ENCODE results near the gene KRT78.

Gene KRT78

DNA sequence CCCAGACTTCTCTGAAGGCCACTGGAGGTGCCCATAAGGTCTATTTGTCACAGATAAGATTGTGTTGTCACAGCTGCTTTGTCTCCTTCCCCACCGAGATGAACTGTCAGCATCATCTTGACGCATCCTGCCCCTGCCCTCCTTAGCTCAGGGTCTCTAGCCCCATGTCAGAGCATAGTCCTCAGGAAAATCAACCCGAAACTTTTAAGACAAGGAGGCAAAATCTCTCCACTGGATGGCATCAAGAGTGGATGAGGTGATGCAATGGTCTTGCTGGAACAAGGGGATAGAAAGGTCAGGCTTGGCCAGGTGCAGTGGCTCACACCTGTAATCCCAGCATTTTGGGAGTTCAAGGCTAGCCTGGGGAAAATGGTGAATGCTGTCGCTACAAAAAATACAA is 22.8 kb downstream of the KRT78 start:
- DNase-seq (ENCODE audit: low spot score), result no peak

DNA sequence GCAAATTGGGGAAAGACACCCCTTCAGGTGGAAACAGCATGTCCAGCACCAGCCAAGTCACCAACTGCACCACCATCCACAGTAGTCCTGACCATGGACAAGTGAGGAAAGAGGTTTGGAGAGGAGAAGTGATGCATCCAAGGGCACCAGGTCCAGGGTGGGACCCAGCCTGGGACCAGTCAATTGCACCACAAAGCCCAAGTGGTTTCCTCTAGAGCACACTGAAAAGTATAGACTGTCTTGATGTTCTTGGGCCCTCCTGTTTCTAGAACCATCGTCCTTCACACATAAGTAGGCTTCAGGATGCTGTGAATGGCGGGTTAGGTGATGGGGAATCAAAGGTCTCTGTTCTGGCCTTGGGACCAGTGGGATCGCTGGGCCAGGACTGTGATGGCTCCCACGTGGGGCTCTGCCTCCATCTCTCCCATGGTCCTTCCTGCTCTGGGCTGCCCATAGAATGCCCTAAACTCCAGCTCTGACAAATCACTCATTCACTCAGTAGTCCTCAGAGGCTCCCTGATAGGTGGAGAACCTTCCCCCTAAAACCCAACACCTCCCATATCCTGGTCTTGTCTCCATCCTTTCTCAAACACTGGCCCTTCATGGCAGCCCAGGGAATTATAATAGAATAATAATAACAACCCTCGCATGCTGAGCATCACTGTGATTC is 23.9 kb downstream of the KRT78 start:
- no peak for DNase-seq (ENCODE audit: low spot score)

DNA sequence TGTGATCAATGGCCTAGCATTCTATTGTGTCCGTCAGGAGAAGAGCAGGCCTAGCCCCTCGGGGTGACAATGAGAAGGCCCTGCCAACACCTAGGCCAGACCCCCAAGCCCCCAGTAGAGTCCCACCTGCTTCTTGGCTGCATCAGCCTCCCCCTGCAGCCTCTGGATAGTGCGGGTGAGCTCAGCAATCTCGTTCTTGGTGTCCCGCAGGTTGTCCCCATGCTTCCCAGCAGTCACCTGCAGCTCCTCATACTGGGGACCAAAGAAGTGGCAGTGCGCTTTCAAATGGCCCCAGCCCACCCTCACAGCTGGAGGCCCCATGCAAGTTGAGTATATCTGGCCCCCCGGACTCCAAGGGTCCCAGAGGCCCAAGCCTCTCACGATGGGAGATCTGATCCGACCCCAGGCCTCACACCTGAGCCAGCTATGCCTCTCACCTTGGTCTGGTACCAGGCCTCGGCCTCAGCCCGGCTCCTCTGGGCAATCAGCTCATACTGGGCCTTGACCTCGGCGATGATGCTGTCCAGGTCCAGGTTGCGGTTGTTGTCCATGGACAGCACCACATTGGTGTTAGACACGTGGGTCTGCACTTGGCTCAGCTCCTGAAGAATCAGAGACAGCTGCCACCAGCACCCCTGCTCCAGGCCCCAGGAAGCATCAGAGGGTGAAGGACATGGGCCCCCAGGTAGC is 24.9 kb downstream of the KRT78 start:
- DNase-seq (ENCODE audit: low spot score), result no peak

DNA sequence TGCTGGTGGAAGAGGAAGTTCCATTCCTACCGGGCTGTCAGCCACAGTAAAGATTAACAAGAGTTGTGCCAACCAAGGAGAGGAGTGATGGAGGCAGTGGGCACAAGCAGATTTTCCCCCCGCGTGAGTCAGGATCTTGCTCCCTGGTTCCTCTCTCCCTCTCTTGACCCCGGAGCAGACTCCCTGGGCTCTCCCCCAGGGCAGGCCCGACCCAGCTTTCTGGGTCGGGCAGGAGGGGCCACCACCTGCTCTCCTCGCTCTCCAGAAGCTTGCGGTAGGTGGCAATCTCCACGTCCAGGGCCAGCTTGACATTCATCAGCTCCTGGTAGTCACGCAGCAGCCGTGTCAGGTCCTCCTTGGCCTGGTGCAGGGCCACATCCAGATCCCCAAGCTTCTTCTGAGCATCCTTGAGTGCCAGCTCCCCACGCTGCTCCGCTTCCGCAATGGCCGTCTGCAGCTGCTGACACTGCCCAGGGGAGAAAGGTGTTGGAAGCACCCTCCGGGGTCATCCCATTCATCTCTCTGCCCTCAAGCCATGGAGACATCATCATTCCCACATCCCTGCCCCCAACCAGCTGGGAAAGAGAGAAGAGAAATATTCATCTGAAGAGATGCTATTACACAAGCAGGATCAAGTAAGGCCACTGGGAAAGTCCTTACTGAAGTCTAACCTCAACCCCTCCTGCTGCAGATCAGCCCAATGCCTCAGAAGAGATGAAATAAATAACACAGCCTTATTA is 25.9 kb downstream of the KRT78 start:
- DNase-seq (ENCODE audit: low spot score), result no peak

DNA sequence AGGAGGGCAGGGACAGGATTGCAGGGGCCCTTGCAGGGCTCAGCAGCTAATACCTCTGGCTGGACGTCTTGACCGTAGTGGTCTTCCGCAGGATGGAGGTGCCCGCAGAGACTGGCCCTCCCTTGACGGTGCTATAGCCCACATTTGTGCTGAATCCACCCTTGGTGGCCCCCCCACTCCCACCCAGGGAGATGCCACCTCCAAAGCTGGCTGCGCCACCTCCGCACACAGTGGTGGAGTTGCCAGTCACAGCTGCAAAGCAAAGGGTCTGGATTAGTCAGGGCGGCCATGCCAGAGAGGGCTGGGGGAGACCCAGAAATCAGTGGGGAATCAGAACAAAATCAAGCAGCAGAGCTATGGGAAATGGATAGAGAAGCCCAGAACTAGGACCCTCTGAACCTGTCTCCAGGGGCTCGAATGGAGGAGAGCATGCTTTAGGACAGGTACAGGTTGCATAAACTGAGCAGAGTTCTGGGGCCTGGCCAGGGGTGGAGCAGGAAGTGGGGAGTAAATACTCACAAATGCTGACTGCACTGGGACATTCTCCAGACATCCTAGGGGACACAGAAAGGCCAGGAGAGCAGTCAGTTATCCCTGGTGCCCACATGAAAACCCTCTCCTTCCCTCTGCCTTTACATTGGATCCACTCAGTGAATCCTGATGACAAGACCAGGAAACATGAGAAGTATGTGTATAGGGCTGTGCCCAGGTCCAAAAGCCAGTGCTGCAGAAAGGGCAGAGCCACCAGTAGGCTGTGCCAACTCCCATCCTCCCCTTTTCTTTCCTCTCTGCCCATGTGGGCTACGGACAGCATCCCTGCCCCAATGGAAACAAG is 26.8 kb downstream of the KRT78 start:
- DNase-seq (ENCODE audit: low spot score), result no peak

DNA sequence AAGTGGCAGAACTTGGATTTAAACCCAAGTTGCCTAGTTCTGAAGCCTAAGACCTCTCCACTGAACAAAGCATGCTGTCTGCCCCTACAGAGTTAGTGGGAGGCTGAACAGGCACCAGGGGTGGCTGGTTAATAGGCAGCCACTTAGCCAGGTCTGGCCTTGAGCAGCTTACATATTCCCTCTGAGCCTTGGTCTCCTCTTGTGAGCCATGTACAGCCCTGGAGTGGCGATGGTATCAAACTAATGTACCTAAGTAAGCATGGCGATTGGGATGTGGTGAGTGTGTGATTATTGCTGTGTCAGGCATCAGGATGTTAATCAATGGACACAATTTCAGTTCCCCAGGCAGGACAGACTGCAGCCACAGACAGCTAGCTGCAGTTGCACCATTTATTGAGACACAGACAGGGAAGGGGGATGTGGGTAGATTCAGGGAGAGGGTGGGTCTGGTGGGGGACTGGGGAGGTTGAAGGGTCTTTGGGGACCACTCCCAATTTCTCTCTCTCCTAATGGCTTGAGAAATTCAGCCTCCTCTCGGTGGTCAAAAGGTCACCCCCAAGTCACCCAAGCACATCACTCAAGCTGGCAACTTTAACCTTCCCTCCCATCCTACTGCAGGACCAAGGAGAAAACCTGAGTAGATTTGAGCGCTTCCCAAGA is 27.6 kb downstream of the KRT78 start:
- DNase-seq (ENCODE audit: low spot score), result no peak

DNA sequence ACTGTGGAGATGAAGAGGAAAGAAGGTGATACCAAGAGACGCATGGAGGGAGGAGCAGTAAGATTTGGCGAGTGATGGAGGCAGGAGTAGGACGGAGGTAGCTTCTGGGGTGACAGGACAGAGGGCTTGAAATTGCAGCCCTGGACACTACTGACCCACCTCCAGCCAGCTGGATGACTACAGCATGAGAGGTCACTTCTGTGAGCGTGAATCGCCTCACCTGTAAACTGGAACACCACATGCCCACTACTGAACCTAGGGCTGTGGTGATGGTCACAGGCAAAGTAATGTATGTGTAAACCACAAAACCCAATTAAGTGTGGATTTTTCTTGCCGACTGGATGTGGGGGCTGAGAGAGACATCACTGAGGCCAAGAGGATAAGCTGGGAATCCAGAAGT is 28.3 kb downstream of the KRT78 start:
- no peak for DNase-seq (ENCODE audit: low spot score)

DNA sequence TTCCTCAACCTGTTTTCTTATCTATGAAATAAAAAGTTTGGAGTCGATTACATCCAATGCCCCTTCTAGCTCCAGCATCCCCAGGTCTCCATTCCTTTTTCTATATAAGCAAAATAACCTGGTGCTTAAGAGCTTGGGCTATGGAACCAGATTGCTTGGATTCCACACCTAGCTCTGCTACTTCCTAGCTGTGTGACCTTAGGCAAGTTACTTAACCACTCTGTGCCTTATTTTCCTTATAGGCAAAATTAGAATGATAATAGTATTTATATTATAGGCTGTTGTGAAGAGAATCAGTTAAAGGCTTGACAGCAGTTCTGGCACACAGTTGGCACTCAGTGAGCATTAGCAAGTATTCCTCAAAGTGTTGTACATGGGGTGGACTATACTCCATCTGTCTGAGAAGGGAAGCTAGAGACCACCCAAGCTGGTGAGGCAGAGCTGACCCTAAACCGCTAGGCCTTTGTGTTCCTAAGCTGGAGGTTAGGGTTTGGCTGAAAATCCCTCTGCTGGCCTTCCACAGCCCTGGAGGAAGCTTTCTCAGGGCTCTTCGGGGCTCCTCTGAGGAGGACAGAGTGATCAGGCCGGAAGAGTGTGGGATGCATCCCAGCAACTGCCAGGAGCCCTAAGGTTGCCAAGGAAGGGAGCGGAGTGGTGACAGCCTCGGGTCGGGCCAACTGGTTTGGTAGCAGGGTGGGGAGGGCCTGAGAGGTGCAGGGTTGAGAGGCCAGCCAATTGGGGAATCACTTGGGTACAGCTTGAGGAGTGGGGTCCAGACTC is 28.9 kb downstream of the KRT78 start:
- no peak for DNase-seq (ENCODE audit: low spot score)

DNA sequence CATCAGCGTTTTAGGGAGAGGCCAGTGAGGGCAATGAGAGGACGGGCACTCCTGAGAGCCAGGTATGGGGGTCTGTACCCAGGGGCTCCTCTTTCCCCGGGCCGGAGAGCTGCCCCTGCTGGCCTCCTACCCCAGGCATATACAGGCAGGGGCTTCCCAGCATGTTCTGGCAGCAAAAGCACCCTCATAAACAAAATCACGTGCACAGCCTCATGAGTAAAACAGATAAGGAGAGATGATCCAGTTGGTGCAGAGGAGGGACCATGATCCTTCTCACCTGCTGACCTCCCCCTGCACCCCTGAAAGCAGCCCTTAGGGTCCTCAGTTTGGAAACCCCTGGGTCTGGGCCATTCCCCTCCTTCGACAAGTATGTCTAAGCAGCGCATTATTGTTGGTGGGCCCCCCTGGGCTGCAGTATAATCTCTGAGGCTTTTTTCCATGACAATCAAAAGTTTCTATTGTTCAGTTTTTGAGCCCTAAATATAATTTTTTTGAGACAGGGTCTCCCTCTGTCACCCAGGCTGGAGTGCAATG is 29.8 kb downstream of the KRT78 start:
- no peak for DNase-seq (ENCODE audit: low spot score)

DNA sequence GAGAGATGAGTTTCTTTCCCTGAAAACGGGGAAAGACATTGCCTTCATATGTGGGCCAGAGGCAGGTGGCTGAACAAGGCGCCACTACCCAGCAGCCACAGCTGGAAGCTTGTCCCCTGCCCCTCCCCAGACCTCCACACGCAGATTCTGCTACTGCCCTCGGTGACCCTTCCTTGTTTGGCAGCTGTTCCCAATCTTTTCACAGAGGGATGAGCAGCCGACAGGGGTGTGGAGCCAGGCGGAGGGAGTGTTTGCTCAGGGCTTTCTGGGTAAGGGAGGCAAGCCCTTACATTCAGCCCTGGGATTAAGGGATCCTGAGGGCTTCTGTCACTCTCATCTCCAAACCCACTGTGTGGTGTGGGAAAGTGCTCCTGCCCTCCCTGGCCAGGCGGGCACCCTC is 30.4 kb downstream of the KRT78 start:
- no peak for DNase-seq (ENCODE audit: low spot score)

DNA sequence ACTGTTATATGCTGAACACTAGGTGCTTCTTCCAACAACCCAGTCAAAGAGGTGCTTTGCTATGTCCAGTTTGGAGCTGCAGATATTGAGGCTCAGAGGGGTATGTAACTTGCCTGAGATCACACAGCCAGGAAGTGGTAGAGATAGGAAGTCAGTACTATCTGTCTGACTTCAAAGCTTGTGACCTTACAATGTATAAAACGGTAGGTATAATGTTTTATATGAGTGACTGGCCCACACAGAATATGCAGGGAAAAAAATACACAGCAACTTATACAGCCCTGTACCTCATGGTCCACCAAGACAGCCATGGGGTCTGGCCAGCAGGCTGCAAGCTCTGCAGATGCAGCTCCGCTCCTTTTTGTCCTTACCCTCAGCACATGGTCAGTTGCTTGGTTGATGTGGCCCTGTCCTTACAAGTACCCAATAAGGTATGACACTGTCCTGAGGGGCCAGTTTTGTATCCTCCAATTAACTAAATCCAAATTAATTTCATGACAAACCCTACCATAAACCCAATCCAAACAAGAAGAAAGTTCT is 31.0 kb downstream of the KRT78 start:
- DNase-seq (ENCODE audit: low spot score), result no peak

DNA sequence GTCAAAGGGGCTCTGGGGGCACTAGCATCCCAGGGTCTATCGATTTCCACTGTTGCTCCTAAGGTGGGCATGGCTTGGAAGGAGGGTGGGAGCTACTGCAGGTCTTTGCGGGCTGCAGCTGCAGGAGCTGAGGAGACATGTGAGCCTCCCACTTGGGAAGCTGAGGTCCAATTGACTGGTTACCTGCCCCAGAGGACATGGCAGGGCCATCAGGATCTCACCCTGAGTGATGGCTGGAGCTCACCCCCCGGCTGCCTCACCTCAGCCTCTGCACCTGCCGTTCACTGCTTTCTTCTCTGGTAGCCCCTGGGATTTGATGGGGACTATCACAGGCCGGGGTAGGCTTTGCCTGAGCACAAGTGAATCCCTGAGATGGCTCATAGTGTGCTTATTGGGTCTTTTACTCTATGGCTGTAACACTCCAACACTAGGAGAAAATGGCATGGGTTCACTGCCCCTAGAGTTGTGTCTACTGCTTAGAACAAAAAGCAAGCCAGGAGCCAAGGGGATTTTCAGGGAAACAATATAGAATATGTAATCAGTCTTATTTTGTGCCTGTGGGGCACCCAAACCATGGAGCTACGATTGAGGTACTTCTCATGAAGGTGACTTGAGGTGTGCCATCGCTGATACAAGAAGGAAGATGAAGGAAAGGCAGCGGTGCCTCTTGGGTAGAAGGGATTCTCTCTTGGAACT is 31.6 kb downstream of the KRT78 start:
- DNase-seq (ENCODE audit: low spot score), result no peak

DNA sequence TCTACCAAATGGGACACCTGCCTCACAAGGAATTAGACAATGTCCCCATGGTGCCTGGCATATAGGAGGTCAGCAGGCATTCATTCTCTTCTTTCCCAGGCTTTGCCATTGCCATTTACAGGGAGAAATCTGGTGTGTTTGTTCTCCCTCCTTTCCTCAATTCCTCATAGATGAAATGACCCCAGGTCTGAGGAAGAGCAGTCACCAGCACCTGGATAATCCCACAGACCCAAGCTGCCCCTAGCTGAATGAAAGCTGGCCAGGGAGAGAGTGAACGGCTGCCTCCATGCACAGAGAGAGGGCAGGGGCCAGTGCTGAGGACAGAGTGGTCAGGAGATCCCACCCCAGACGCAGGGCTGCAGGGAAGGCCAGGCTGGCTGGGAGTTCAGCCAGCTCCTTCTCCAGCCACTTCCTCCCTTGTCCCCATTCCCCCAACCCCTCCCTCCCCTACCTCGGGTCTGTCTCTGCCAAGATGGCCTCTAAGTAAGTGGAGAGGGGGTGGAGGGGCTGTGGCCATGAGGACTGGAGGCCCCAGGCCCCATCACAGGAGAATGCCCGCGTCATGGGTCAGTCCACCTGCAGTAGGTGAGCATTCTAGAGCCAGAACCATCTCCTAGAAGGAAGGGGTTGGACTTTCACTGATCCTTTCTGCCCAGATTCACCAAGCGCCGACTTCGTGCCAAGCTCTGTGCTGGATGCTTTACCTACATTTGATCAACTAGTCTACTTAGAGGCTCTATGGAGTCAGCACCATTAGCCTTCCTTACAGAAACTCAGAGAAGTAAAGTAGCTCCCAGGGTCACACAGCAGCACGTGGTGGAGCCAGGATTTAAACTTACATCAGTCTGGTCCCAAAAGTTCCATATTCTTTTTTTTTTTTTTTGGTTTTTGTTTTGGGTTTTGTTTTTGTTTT is 32.9 kb downstream of the KRT78 start:
- DNase-seq (ENCODE audit: low spot score), result no peak

DNA sequence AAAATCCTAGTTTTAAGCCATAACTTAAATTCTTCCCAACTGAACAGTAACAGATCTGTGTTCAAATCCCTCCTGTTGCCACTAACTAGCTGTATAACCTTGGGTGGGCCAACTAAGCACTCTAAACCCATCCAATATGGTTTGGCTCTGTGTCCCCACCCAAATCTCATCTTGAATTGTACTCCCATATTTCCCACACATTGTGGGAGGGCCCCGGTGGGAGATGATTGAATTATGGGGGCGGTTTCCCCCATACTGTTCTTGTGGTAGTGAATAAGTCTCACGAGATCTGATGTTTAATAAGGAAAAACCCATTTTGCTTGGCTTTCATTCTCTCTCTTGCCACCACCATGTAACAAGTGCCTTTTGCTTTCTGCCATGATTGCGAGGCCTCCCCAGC is 33.6 kb downstream of the KRT78 start:
- DNase-seq (ENCODE audit: low spot score), result no peak

DNA sequence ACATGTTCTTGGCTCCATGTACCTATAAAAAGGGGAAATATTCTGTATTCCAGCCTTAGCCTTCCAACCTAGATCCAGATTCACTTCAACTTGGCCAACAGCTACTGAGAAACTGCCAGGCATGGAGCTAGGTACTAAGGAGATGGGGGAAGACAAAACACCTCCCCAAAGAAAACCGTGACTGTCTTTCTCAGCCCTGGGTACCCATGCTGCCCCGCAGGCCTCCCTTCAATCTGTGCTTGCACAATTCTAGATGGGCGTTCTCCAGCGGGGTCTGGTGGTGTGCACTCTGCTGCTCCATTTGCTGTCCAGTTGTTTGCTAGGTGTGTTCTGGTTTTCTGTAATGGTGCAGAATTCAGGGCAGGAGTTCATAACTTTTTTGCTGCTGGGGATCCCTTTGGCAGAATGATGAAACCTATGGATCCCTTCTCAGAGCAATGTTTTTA is 34.1 kb downstream of the KRT78 start:
- no peak for DNase-seq (ENCODE audit: low spot score)

DNA sequence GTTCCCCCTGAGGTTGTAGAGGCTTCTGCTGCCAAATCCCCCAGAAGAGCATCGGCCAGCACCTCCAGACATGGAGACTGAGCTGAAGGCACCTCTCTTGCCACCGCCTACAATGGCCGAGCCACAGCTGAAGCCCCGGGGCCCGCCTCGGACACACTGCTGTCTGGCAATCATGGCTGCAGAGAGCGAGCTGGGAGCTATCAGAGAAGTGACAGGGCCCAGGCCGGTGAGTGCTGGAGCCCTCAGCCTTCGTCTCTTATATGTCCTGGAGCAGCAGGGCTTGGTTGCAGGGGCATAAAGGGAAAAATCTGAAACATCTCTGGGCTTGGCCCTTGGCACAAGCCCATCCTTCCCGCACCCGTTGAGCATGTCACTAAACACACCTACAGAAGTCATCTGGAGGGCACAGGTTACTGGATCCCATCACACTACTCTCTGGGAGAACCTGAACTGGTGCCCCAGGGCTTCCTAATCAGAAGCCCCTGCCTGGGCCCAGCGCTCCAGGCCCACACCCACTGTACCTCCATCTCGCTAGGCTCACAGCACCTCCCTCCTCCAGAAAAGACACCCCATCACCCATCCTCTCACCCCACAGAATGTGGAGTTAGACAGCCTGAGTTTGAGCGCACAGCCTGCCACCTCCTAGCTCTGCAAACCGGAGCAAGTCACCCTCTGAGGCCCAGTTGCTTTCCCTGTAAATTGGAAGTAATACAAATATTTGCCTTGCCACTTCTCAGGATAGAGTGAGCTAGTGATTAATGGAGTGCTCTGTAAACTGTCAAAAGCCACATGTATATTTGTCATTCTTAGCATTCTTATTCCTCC is 34.7 kb downstream of the KRT78 start, which contains the start of gene KRT4:
TSS of gene KRT4 (minus strand) at position 232 of the 825 bp plus-strand sequence. CDS start at position 174, 58 bp downstream.
- no peak for DNase-seq (ENCODE audit: low spot score)

DNA sequence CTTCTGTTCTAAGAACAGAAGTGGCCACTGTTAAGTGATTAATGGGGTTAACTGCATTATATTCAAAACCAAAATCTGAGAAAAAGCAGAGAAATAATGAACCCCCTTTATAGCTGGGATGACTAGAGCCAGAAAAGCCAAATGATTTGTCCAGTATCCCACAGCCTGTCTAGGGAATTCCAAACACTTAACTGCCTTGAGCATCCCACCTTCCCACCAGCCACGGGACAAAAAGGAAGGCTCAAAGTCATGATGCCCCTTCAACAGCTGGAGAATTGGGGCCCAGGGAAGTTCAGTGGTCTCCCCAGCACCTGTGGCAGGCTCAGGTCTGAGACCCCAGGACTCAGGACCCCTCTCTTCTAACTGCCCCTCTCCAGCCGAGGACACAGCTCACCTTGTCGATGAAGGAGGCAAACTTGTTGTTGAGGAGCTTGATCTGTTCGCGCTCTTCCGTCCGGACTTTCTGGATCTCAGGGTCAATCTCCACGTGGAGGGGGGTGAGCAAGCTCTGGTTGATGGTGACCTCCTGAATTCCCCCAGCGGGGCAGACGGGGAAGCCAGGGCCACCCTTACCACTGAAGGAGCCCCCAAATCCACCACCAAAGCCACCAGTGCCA is 35.5 kb downstream of the KRT78 start:
- no peak for DNase-seq (ENCODE audit: low spot score)

Measured in activated CD4-positive, alpha-beta T cell treated with anti-CD3 and anti-CD28 coated beads, Interleukin-2, Interleukin-4, amounts not matched to agents 100 ng/mL and 50 ng/mL, durations not matched to agents 16 hours and 8 hours (primary cell).